Activated T-cell treated with anti-CD3 and anti-CD28 coated beads, Interleukin-2, amount 50 U/mL, for 4 hours (primary cell): Measurements from ENCODE around the gene ZNF565. TPM values are rescaled to one million over a fixed set of nuclear protein-coding genes. Genes with fewer than 3 reads are reported as not detected.
"Not testable (repeated sequence)": the region's sequence is repeated elsewhere in the genome, so short reads cannot be mapped to it uniquely, and the experiment has no call there.

Experiments
- ATAC-seq, 2 donors: fragments of 200-7000 bp; cut with Tn5 transposase; one replicate each; pipeline ENCODE4 v1.10.0; 2021
- DNase-seq: peaks from one replicate; pipeline ENCODE4 v3.0.0-alpha.2; 2020
- H3K27me3 Mint-ChIP-seq: one replicate; pipeline ENCODE4 v1.8.0; 2021; ENCODE audit warnings: low read depth, mixed read lengths
- H3K36me3 Mint-ChIP-seq: one replicate; pipeline ENCODE4 v1.8.0; 2022; ENCODE audit warnings: mixed read lengths; ENCODE audit not compliant: insufficient read depth
- H3K4me1 Mint-ChIP-seq: one replicate; pipeline ENCODE4 v1.8.0; 2021; ENCODE audit warnings: low read depth, mixed read lengths
- H3K4me3 Mint-ChIP-seq: one replicate; pipeline ENCODE4 v1.8.0; 2021; ENCODE audit warnings: mild to moderate bottlenecking, moderate library complexity, mixed read lengths
- H3K9me3 Mint-ChIP-seq: one replicate; pipeline ENCODE4 v1.8.0; 2021; ENCODE audit warnings: mixed read lengths
- total RNA-seq, 3 donors: library from RNA; stranded (reverse); gene quantifications; one replicate each; pipeline ENCODE4 v1.2.1, GENCODE V29; 2021

ZNF565 gene
- total RNA-seq, 3 donors from 2014 or later = 1.9 to 2.6 (median 2.5) TPM

DNA sequence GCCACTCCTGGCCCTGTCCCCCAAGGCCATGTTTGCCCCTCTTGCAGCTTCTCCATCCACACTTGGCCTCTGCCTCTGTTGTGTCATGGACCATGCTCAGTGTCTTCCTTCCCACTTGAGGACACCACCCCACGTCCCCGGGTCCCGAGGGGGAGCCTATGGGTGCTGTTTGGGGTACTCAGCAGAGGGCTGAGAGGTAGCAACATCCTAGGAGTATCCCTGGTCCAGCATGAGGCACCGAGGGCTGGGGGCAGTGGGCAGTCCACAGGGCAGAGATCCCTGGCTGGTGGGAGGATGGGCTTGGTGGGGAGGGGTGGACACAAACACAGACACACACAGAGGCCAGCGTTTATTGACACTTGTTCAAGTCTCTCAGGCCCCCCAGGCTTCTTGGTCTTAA, 63.9 kb downstream of the ZNF565 start:
- no peak for DNase-seq
- H3K4me3 Mint-ChIP-seq = no peak overlapping the region
- no peaks in the 10 kb centered on the region for H3K27me3 Mint-ChIP-seq
- H3K36me3 Mint-ChIP-seq = peaks cover 31% of the 10 kb centered on the region
- no peak for ATAC-seq
- H3K9me3 Mint-ChIP-seq = no peaks in the 10 kb centered on the region
- H3K4me1 Mint-ChIP-seq = no peaks in the 10 kb centered on the region

DNA sequence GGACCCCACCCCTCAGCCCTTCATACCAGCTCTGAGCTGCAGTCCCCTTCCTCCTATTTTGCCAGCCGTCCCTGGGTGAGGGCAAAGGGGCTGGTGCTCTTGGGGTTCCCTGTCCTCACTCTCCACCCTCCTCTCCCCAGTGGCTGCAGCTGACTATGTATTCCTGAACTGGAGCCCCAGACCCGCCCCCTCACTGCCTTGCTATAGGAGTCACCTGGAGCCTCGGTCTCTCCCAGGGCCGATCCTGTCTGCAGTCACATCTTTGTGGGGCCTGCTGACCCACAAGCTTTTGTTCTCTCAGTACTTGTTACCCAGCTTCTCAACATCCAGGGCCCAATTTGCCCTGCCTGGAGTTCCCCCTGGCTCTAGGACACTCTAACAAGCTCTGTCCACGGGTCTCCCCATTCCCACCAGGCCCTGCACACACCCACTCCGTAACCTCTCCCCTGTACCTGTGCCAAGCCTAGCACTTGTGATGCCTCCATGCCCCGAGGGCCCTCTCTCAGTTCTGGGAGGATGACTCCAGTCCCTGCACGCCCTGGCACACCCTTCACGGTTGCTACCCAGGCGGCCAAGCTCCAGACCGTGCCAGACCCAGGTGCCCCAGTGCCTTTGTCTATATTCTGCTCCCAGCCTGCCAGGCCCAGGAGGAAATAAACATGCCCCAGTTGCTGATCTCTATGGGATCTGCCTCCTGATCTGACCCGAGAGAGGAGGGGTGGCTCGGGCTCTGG, 64.6 kb downstream of the ZNF565 start:
- H3K27me3 Mint-ChIP-seq = no peaks in the 10 kb centered on the region
- peaks cover 34% of the 10 kb centered on the region for H3K36me3 Mint-ChIP-seq
- no peak overlapping the region for H3K4me3 Mint-ChIP-seq
- H3K9me3 Mint-ChIP-seq = no peaks in the 10 kb centered on the region
- ATAC-seq (no peak), DNase-seq (no peak)
- no peaks in the 10 kb centered on the region for H3K4me1 Mint-ChIP-seq

DNA sequence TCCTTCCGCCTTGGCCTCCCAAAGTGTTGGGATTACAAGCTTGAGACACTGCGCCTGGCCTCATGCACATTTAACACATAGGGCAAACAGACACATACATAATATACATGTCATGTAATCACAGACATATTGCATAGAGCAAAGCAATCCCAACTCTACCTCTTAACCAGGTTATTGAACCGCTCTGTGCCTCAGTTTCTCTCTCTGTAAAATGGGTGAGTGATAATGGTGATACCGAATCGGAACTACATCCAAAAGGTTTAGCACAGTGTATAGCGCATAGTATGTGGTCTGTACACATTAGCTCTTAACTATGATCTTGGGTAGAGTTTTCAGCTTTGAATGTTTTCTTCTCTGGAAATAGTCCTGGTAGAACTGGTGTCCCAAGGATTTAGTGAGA, 69.8 kb downstream of the ZNF565 start:
- H3K36me3 Mint-ChIP-seq = peaks cover 39% of the 10 kb centered on the region
- H3K4me3 Mint-ChIP-seq = no peak overlapping the region
- no peak for ATAC-seq
- no peaks in the 10 kb centered on the region for H3K27me3 Mint-ChIP-seq
- H3K9me3 Mint-ChIP-seq = no peaks in the 10 kb centered on the region
- DNase-seq = no peak
- peaks cover 12% of the 10 kb centered on the region for H3K4me1 Mint-ChIP-seq

DNA sequence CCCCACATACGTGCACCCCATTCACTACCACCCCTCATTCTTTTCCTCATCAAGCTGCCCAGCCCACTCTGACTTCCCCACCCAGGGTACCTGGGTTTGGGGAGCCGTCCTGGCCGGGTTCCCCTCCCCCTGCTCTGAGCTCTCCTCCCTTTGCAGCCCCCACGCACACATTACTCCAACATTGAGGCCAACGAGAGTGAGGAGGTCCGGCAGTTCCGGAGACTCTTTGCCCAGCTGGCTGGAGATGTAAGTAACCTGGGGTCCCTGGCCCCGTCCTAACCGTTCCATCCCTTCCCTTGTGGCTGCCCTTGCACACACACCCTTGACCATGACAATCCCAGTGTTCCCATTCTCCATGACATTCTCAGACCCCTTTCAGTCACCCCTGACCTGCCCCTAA, 72.0 kb downstream of the ZNF565 start:
- Mint-ChIP-seq H3K4me1 (peaks cover 15% of the 10 kb centered on the region), H3K9me3 (no peaks in the 10 kb centered on the region), H3K36me3 (peaks cover 32% of the 10 kb centered on the region), H3K4me3 (no peak overlapping the region), H3K27me3 (no peaks in the 10 kb centered on the region)
- no peak for ATAC-seq
- DNase-seq = no peak

DNA sequence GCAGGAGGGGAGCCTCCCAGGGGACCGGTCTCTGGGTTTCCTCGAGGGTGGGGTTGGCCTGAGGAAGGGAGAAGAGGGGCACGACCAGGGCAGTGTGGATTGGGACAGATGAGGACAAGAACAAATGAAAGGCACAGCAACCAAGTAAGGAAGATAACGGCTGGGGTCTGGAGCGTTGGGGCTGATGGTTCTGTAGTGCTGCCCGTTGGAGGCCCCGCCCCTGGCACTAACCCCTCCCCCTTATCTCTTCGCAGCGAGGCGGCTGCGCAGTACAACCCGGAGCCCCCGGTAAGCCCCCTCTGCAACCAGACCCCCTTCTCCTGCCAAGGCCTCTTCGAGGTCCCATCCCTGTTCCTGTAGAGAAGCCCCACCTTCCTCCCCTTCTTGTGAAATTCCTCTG, 72.4 kb downstream of the ZNF565 start:
- H3K36me3 Mint-ChIP-seq = peaks cover 30% of the 10 kb centered on the region
- H3K9me3 Mint-ChIP-seq = no peaks in the 10 kb centered on the region
- ATAC-seq (no peak), DNase-seq (no peak)
- H3K27me3 Mint-ChIP-seq = no peaks in the 10 kb centered on the region
- H3K4me1 Mint-ChIP-seq = peaks cover 16% of the 10 kb centered on the region
- H3K4me3 Mint-ChIP-seq = peak overlapping the region; percentile 97

DNA sequence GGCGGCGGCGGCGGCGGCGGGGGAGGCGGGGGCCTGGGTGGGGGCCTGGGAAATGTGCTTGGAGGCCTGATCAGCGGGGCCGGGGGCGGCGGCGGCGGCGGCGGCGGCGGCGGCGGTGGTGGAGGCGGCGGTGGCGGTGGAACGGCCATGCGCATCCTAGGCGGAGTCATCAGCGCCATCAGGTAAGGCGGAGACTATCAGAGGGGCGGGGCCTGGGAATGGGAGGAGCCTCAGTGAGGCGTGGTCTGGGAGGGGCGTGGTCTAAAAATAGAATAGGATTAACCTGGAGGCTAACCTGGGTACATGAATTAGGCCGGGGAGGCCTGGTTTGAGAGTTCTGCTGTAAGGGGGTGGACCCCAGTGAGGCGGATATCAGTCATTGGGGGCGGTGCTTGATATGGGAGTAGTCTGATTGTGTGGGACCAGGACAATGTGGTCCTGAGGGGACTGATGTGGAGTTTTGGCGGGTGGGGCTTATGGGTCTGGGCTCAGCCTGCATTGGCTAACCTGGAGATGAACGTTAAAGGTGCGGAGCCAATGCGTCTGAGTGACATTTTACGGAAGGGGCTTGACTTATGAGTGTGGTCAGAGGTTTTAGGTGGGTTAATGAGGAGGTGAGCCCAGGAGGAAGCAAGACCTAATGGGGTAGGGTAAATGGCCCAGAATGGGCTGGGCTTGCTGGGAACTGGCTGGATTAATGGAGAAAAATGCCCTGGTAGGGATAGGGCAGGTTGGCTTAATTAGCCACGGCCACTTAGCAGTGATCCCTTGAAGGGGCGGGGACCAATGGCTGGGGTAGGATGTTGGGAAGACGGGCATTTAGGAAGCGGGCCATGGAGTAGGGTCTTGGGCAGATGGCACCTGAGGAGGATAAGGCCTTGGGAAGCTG, 73.2 kb downstream of the ZNF565 start:
- Mint-ChIP-seq H3K4me1 (peaks cover 20% of the 10 kb centered on the region), H3K9me3 (no peaks in the 10 kb centered on the region), H3K4me3 (peak overlapping the region; percentile 97), H3K36me3 (peaks cover 24% of the 10 kb centered on the region), H3K27me3 (no peaks in the 10 kb centered on the region)
- DNase-seq (peak; percentile 92), ATAC-seq (peak; percentile 76 to 79)

DNA sequence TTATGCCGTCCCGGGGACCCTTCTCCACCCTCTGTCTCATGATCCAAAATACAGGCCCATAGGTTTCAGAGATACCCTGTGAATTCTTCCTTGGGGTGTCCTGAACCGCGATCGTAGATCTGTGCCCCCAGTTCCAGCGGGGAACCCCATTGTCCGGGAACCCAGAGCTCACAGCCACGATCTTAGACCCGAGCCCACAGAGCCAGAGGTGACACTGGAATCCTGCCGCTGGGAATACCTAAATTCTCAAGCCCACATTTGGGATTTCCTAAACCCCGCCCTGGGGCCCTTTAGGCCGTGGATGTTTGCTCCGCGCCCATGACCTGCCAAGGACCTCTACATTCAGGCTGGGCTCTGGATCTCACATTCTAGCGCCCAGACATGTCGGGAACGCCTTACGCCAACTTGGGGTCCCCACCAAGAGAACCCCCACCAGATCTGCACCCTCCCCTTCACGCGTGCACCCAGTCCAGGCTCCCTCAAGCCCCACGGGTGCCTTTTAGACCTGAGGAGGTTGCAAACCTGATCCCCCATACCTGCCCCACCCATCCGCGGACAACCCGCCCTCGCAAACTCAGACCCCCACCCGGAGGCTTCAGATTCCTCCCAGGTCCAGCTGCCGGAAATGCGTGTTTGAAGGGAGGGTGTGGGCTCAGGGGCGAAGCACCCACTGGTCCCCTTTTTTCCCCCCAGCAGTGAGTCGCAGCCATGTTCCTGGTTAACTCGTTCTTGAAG, 74.0 kb downstream of the ZNF565 start:
- ATAC-seq (peak; percentile 35 to 44), DNase-seq (peak; percentile 16)
- H3K4me1 Mint-ChIP-seq = peaks cover 20% of the 10 kb centered on the region
- H3K4me3 Mint-ChIP-seq = peak overlapping the region; percentile 97
- H3K9me3 Mint-ChIP-seq = no peaks in the 10 kb centered on the region
- H3K36me3 Mint-ChIP-seq = peaks cover 20% of the 10 kb centered on the region
- no peaks in the 10 kb centered on the region for H3K27me3 Mint-ChIP-seq

DNA sequence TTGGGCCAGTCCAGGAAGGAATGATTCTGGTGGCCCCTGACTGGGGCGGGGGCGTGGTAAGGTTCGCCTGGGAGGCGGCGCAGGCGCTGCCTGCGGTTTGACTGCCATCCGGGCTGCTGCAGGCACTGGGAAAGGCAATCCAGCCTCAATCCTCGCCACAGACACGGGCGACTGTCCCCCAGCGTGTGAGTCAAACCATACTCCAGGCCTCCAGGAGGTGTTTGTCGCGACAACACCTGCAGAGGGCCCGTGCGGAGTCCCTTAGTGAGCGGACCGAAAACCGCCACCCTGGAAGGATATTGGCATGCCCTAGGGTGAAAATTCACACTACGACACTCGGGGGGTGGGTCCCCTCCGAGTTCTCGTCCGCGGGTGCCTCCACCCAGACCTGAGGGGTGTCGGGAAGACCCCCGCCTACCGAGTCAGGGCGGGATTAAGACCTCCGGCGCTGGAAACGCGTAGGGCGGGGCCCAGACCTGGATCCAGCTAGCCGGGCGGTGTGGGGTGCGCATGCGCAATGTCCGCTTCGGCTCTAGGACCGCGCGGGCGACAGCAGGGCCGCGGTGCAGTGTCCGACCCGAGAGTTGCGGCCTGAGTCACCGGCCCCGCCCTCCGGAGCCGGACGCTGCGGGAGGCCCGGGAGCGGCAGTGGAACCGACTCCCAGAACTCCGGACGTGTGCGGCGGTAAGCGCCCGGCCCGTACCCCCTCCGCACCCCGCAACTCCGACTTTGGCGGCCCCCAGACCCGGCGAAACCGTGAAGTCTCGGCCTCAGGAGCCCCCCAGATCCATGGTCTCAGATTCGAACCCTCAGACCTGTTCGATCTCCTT, 74.8 kb downstream of the ZNF565 start, which contains the start of gene CAPNS1:
Gene CAPNS1, plus strand, starts transcription at position 594 of the 831 bp plus-strand sequence. CDS start 946 bp downstream, outside the sequence.
- no peaks in the 10 kb centered on the region for H3K27me3 Mint-ChIP-seq

DNA sequence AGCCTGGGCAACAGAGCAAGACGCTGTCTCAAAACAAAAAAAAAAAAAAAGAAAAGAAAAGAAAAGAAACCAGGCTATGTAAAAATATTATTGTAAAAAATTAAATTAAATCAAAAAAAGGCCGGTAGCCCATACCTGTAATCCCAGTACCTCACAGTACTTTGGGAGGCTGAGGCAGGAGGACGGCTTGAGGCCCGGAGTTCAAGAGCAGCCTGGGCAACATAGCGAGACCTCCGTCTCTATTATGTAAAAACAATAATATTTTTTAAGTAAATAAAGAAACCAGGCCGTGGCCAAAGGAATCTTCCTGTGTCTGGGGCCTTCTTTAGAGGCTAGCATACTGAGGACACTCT, 75.4 kb downstream of the ZNF565 start:
- H3K4me1 Mint-ChIP-seq = peaks cover 20% of the 10 kb centered on the region

More for the DNA sequence above, 74.8 kb downstream of the ZNF565 start, which contains the start of gene CAPNS1:
- ATAC-seq (peak; percentile 78), DNase-seq (peak; percentile 90)
- Mint-ChIP-seq H3K9me3 (no peaks in the 10 kb centered on the region), H3K4me1 (peaks cover 20% of the 10 kb centered on the region), H3K4me3 (peak within 1 kb of the TSS; percentile 97), H3K36me3 (peaks cover 17% of the 10 kb centered on the region)

DNA sequence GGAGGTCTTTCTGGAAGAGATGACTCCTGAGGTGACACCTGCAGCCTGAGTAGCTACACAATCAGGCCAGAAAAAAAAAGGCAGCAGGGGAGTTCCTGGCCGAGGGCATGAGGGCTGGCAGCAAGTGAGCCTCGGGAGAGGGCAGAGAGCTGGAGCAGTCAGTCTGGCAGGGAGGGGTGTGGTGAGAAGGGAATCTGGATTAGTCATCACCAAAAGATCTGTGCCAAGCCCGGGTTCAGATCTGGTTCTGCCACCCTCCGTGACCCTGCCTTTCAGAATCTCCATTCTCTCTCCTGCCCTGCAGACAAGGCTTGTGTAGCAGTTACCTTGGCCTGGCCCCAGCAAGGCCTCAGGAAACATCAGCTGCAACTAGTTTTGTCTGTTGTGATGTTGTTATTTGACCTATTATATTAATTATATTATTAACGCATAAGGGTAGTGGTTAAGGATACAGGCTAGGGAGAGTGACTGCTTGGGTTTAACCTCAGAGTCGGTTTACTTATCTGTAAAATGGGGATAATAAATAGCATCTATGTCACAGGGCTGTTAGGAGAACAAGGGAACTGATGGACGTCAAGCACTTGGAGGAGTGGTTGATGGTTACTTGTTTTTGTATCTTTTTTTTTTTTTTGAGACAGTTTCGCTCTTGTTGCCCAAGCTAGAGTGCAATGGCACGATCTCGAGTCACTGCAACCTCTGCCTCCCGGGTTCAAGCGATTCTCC, 77.3 kb downstream of the ZNF565 start:
- no peak overlapping the region for H3K4me3 Mint-ChIP-seq
- DNase-seq (no peak), ATAC-seq (no peak)
- H3K4me1 Mint-ChIP-seq = peaks cover 28% of the 10 kb centered on the region
- no peaks in the 10 kb centered on the region for H3K27me3 Mint-ChIP-seq
- H3K36me3 Mint-ChIP-seq = peaks cover 9% of the 10 kb centered on the region
- H3K9me3 Mint-ChIP-seq = no peaks in the 10 kb centered on the region

More for the DNA sequence above, 75.4 kb downstream of the ZNF565 start:
- H3K9me3 Mint-ChIP-seq = no peaks in the 10 kb centered on the region
- peak overlapping the region; percentile 97 for H3K4me3 Mint-ChIP-seq
- H3K36me3 Mint-ChIP-seq = peaks cover 14% of the 10 kb centered on the region
- H3K27me3 Mint-ChIP-seq = no peaks in the 10 kb centered on the region
- ATAC-seq = no peak
- no peak for DNase-seq

DNA sequence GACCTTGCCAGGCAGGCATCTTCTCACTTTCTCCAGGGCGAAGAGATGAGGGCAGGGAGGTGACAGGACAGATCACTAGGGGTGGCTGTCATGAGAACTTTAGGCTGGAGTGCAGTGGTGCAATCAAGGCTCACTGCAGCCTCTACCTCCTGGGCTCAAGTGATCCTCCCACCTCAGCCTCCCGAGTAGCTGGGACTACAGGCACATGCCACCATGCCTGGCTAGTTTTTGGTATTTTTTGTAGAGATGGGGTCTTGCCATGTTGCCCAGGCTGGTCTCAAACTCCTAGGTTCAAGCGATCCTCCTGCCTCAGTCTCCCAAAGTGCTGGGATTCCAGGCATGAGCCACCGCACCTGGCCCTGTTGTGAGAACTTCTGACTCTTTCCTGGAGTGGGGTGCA, 79.6 kb downstream of the ZNF565 start:
- DNase-seq, H3K9me3 Mint-ChIP-seq, H3K27me3 Mint-ChIP-seq, ATAC-seq, H3K4me3 Mint-ChIP-seq, H3K36me3 Mint-ChIP-seq: not testable (repeated sequence)
- peaks cover 23% of the 10 kb centered on the region for H3K4me1 Mint-ChIP-seq
